GM12878 (cell line): Measurements from ENCODE around the gene HIRA. TPM values are rescaled to one million over a fixed set of nuclear protein-coding genes. Genes with fewer than 3 reads are reported as not detected.

Experiments used
- ATAC-seq: fragments of 200-7000 bp; cut with Tn5 transposase; 3 replicates; pipeline ENCODE4 v1.9.1; 2020; ENCODE audit warnings: mild to moderate bottlenecking, moderate library complexity
- BruUV-seq: library from RNA; stranded (reverse); fragments of 400-500 nt; replicated peaks from 2 replicates; lab custom pipeline; 2021; lab: Mats Ljungman, UMichigan
- CTCF ChIA-PET: fragments of 300-600 bp; sonication (Branson Sonifier 250); formaldehyde crosslinking; extraction: SDS; loops from one replicate; lab custom pipeline; 2021; ENCODE audit warnings: inconsistent platforms; lab: Yijun Ruan, JAX
- POLR2A ChIA-PET: fragments of 350-600 bp; formaldehyde crosslinking; extraction: SDS; loops from one replicate; lab custom pipeline; 2021; ENCODE audit warnings: inconsistent platforms; lab: Charles Lee
- RAD21 ChIA-PET: fragments of 300-600 bp; sonication (Branson Sonifier 250); formaldehyde crosslinking; loops from one replicate; lab custom pipeline; 2023; ENCODE audit warnings: antibody characterized with exemption; ENCODE audit not compliant: unreplicated experiment; lab: Charles Lee
- SMC1A ChIA-PET: fragments of 300-600 bp; sonication (Branson Sonifier 250); formaldehyde crosslinking; loops from one replicate; lab custom pipeline; 2023; ENCODE audit not compliant: unreplicated experiment, uncharacterized antibody; lab: Charles Lee
- DNase-seq: peaks from one replicate; pipeline ENCODE4 v3.0.0-alpha.2; 2011; ENCODE audit warnings: low read depth, low spot score
- FAIRE-seq: peaks from 3 replicates; lab custom pipeline; 2011; peaks lifted over from hg19 to GRCh38; lab: Jason Lieb, UNC
- H2AFZ ChIP-seq: 2 replicates; pipeline ENCODE4 v1.6.0; 2011; ENCODE audit warnings: low read depth, low read length, control low read depth; ENCODE audit not compliant: control insufficient read depth
- H3K27ac ChIP-seq: 2 replicates; pipeline ENCODE4 v1.5.1; 2011; ENCODE audit warnings: control low read depth; ENCODE audit not compliant: control insufficient read depth, insufficient read depth
- H3K27me3 ChIP-seq, 2 experiments: replicated peaks in 1 of 2; 2 replicates each; pipeline versions ENCODE4 v1.6.0 to v1.6.1; 2011; ENCODE audit warnings: low read length in 1 of 2; ENCODE audit not compliant: control insufficient read depth in 2 of 2, insufficient read depth in 2 of 2
- H3K36me3 ChIP-seq, 2 experiments: 2 replicates each; pipeline ENCODE4 v1.5.1; 2011; ENCODE audit warnings: low read length in 1 of 2; ENCODE audit not compliant: control insufficient read depth in 2 of 2, insufficient read depth in 2 of 2
- H3K4me1 ChIP-seq: 2 replicates; pipeline ENCODE4 v1.6.1; 2011; ENCODE audit warnings: mild to moderate bottlenecking, low read length, moderate library complexity, mixed read lengths; ENCODE audit not compliant: control insufficient read depth, insufficient read depth
- H3K4me2 ChIP-seq: 2 replicates; pipeline ENCODE4 v1.6.0; 2011; ENCODE audit warnings: control low read depth; ENCODE audit not compliant: control insufficient read depth, insufficient read depth
- H3K4me3 ChIP-seq: fragments of 200-600 bp; sonication (generic); 2 replicates; pipeline ENCODE4 v1.5.1; 2016
- H3K79me2 ChIP-seq: 2 replicates; pipeline ENCODE4 v1.6.0; 2011; ENCODE audit warnings: low read length; ENCODE audit not compliant: control insufficient read depth, insufficient read depth
- H3K9ac ChIP-seq: 2 replicates; pipeline ENCODE4 v1.8.0; 2011; ENCODE audit warnings: low read length, control low read depth, mixed read lengths; ENCODE audit not compliant: control insufficient read depth, insufficient read depth
- H3K9me3 ChIP-seq: replicated peaks from 3 replicates; pipeline ENCODE4 v1.5.1; 2011; ENCODE audit warnings: mild to moderate bottlenecking, low read length; ENCODE audit not compliant: control insufficient read depth, insufficient read depth
- H4K20me1 ChIP-seq: 2 replicates; pipeline ENCODE4 v1.6.0; 2011; ENCODE audit not compliant: control insufficient read depth, insufficient read depth
- BACH1 ChIP-seq: fragments of 450-650 bp; IDR thresholded peaks from 2 replicates; pipeline ENCODE4 v1.6.1; 2017; ENCODE audit warnings: mild to moderate bottlenecking, borderline replicate concordance
- IRF3 ChIP-seq: fragments of 450-650 bp; IDR thresholded peaks from 2 replicates; pipeline ENCODE4 v1.6.1; 2014; ENCODE audit warnings: mild to moderate bottlenecking
- POLR2A ChIP-seq: IDR thresholded peaks from 2 replicates; pipeline ENCODE4 v1.6.1; 2011; ENCODE audit warnings: low read depth, mild to moderate bottlenecking, low read length
- POLR2AphosphoS5 ChIP-seq: IDR thresholded peaks from 2 replicates; pipeline ENCODE4 v1.6.1; 2011; ENCODE audit warnings: mild to moderate bottlenecking, low read length, inconsistent platforms
- WGBS: methylation state at CpG from one replicate; pipeline ENCODE4 v1.1.6; 2016; ENCODE audit warnings: low lambda C conversion rate; ENCODE audit not compliant: insufficient replicate concordance, insufficient coverage; ENCODE audit errors: missing lambda C conversion rate; 5-methylcytosine and 5-hydroxymethylcytosine counted together
- in situ Hi-C: fragments of 300-500 bp; cut with MboI; formaldehyde crosslinking; loops from 9 replicates; pipeline ENCODE4 v1.14.3; 2018; ENCODE audit warnings: mixed read lengths
- intact Hi-C: fragments of 100-400 bp; cut with micrococcal nuclease; formaldehyde crosslinking; loops from one replicate; pipeline ENCODE4 v1.14.2; 2022; ENCODE audit not compliant: unreplicated experiment
- polyA plus RNA-seq, 11 experiments: library from polyadenylated mRNA; depleted of rRNA in 4 of 11; unstranded in 6 of 11; stranded (reverse) in 5 of 11; fragments of >200 nt; fragmentation: Nextera tagmentation in 4 of 11; fragmentation: Illumina TruSeq in 1 of 11; extraction: Ambion mirVana in 4 of 11; extraction: Trizol in 1 of 11; gene quantifications; 1 replicate in 1 of 11; 2 replicates in 10 of 11; pipeline versions ENCODE4 v1.2.1 to v1.2.3, GENCODE V29; 2011 to 2016; ENCODE audit warnings: inconsistent platforms in 2 of 11, missing spikeins in 2 of 11, low read depth in 1 of 11
- total RNA-seq, 4 experiments: library from RNA; depleted of rRNA in 3 of 4; stranded (reverse); fragments of >200 nt in 3 of 4; fragmentation: Illumina TruSeq in 1 of 4; extraction: Trizol in 1 of 4; gene quantifications; 2 replicates each; pipeline versions ENCODE4 v1.2.1 to v1.2.3, GENCODE V29; 2013 to 2021

The HIRA gene
- total and polyA plus RNA-seq, 10 of the 15 experiments (the other 5 are each of a cell fraction or from before 2014, with no cell fraction given), result 0.34 to 32.7 (median 14.5) TPM

- Histone ChIP-seq H3K9me3 (no peaks in the 10 kb centered on the region), H3K4me3 (no peak overlapping the region), H3K27me3 (no peaks in the 10 kb centered on the region), H3K4me1 (peaks cover 3% of the 10 kb centered on the region; the same call in 1 of the 2 replicates), H3K27ac (no peak overlapping the region), H3K79me2 (peaks cover 22% of the 10 kb centered on the region), H3K9ac (no peak overlapping the region), H2AFZ (no peak overlapping the region), H3K4me2 (no peak overlapping the region), H3K36me3 (peaks cover 4 to 14% of the 10 kb centered on the region in 2 experiments; a peak in 3 of 4 replicates), H4K20me1 (no peaks in the 10 kb centered on the region)
- TF ChIP-seq BACH1, result no peak
- peak; percentile 47 for TF ChIP-seq POLR2A
- FAIRE-seq, result no peak
- ChIA-PET RAD21 (no interaction called here), POLR2A (no interaction called here), CTCF (no interaction called here), SMC1A (no interaction called here)
- ATAC-seq, result no peak
- intact Hi-C loops, result no loop called here
- WGBS, result 77% methylated on average over 2 of the region's 2 CpGs
- no peak for DNase-seq
- BruUV-seq, result no TSS peak
- in situ Hi-C loops, result loop anchor here (25.0 kb wide), 1 partner anchor 1805 kb away; the partner anchor contains the start of genes ATP6V1E1 and BCL2L13
Observed at GRCh38 chr22:19442166-19442565, 10.6 kb upstream of the HIRA start.

- 0 out of 2 replicates have a peak, but pooled peaks have one; percentile 55 for TF ChIP-seq POLR2AphosphoS5
- TF ChIP-seq IRF3, result no peak
- Histone ChIP-seq H2AFZ (no peak overlapping the region), H3K4me1 (no peaks in the 10 kb centered on the region), H3K27ac (no peak overlapping the region), H3K79me2 (peaks cover 8% of the 10 kb centered on the region), H3K27me3 (no peaks in the 10 kb centered on the region), H3K9me3 (no peaks in the 10 kb centered on the region), H3K4me3 (no peak overlapping the region), H3K9ac (no peak overlapping the region), H3K36me3 (peaks cover 4 to 14% of the 10 kb centered on the region in 2 experiments; a peak in 3 of 4 replicates), H4K20me1 (no peaks in the 10 kb centered on the region), H3K4me2 (no peak overlapping the region)
- in situ Hi-C loops (loop anchor here (25.0 kb wide), 1 partner anchor 1803 kb away; the partner anchor contains the start of genes ATP6V1E1 and BCL2L13), intact Hi-C loops (no loop called here)
- 95% methylated on average over 8 of the region's 8 CpGs for WGBS
- ATAC-seq (no peak), DNase-seq (no peak), FAIRE-seq (no peak)
- POLR2A ChIA-PET, result no interaction called here
- RAD21 ChIA-PET, result no interaction called here
- CTCF ChIA-PET, result no interaction called here
- SMC1A ChIA-PET, result no interaction called here
- no TSS peak for BruUV-seq
Observed at GRCh38 chr22:19440411-19441195, 9.1 kb upstream of the HIRA start.
